NCI-H2029 treated with DMSO at 0.1 percent for 48 hours (cell line): ENCODE measurements around the gene AMMECR1.
"Not testable (repeated sequence)": the region's sequence is repeated elsewhere in the genome, so short reads cannot be mapped to it uniquely, and the experiment has no call there.

ENCODE experiments used
- DNase-seq: peaks from one replicate; lab custom pipeline; 2025; lab: John Stamatoyannopoulos, UW

AMMECR1 gene

GRCh38 chrX:110257889-110258288 is 60.0 kb downstream of the AMMECR1 start:
- no peak for DNase-seq

GRCh38 chrX:110252711-110253110 is 65.2 kb downstream of the AMMECR1 start:
- no peak for DNase-seq

- no peak for DNase-seq
These were observed 65.9 kb downstream of the AMMECR1 start for GRCh38 chrX:110251961-110252360.

- no peak for DNase-seq
These were observed 66.4 kb downstream of the AMMECR1 start for GRCh38 chrX:110251526-110251925.

- DNase-seq, result no peak
These were observed 67.0 kb downstream of the AMMECR1 start for GRCh38 chrX:110250847-110251246.

- DNase-seq, result no peak
These were observed 69.3 kb downstream of the AMMECR1 start for GRCh38 chrX:110248578-110248977.

- DNase-seq, result no peak
These were observed 72.9 kb downstream of the AMMECR1 start for GRCh38 chrX:110245011-110245410.

GRCh38 chrX:110242371-110242770 is 75.5 kb downstream of the AMMECR1 start:
- DNase-seq, result no peak

- no peak for DNase-seq
These were observed 76.1 kb downstream of the AMMECR1 start for GRCh38 chrX:110241816-110242215.

- DNase-seq, result not testable (repeated sequence)
These were observed 79.6 kb downstream of the AMMECR1 start for GRCh38 chrX:110238259-110238658.

- DNase-seq, result not testable (repeated sequence)
These were observed 86.4 kb downstream of the AMMECR1 start for GRCh38 chrX:110231485-110231884.

- DNase-seq, result not testable (repeated sequence)
These were observed 88.3 kb downstream of the AMMECR1 start for GRCh38 chrX:110229497-110230111.

- no peak for DNase-seq
These were observed 89.4 kb downstream of the AMMECR1 start for GRCh38 chrX:110228453-110228852.

GRCh38 chrX:110226931-110227330 is 91.0 kb downstream of the AMMECR1 start:
- DNase-seq, result no peak

- DNase-seq, result no peak
These were observed 92.8 kb downstream of the AMMECR1 start for GRCh38 chrX:110224926-110225617.

- DNase-seq, result no peak
These were observed 95.2 kb downstream of the AMMECR1 start for GRCh38 chrX:110222497-110223257.

GRCh38 chrX:110219920-110220319 is 98.0 kb downstream of the AMMECR1 start:
- DNase-seq, result no peak

GRCh38 chrX:110218591-110218990 is 99.3 kb downstream of the AMMECR1 start:
- no peak for DNase-seq

GRCh38 chrX:110216027-110216426 is 101.9 kb downstream of the AMMECR1 start:
- no peak for DNase-seq

- no peak for DNase-seq
These were observed 102.5 kb downstream of the AMMECR1 start for GRCh38 chrX:110215411-110215810.

GRCh38 chrX:110214684-110215083 is 103.2 kb downstream of the AMMECR1 start:
- DNase-seq, result no peak

GRCh38 chrX:110213183-110213582 is 104.7 kb downstream of the AMMECR1 start:
- no peak for DNase-seq

GRCh38 chrX:110212299-110212698 is 105.6 kb downstream of the AMMECR1 start:
- no peak for DNase-seq
